ENCODE data around the gene DNASE1L1. TPM values are rescaled to one million over a fixed set of nuclear protein-coding genes. Genes with fewer than 3 reads are reported as not detected.
A peak's percentile ranks its signal among the peaks of the same experiment; 100 is the strongest.

The DNASE1L1 gene
- total RNA-seq, 2 experiments from 2014 or later = 20.5 to 26.2 TPM

DNA sequence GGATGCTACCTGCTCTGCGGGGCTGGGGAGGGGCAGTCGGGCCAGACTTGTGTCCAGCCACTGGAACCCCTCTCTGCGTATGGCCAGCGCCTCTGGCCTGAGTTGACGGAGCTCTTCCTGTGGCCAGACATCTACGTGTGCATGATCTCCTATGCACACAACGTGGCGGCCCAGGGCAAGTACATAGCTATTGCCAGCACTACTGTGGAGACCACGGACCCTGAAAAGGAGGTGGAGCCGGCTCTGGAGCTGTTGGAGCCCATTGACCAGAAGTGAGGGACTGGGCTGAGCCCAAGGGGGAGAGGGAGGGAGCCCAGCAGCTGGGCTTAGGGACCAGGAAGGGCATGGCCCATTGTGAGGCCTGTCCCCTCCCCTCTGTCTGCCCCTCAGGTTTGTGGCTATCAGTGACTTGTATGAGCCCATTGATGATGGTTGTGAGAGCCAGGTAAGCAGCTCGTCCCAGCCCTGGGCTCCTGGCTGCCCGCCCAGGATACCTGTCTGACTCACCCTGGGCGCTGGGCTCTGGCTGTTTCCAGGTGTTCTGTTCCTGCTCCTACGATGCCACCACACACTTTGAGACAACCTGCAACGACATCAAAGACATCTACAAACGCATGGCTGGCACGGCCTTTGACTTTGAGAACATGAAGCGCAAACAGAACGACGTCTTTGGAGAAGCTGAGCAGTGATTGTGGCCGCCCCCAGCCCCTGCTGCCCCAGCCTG, 33.1 kb upstream of the DNASE1L1 start:
- H3K4me1 Mint-ChIP-seq = peaks cover 7% of the 10 kb centered on the region
- H3K27ac Mint-ChIP-seq = no peak overlapping the region
- H3K36me3 Mint-ChIP-seq = peaks cover 2% of the 10 kb centered on the region
- POLR2A ChIA-PET = interaction anchor here (1.0 to 1.3 kb wide), 2 partner anchors 39 to 44 kb away, joined by 3 to 4 read pairs; partner anchors contain the start of gene RPL10
- no peaks in the 10 kb centered on the region for H3K27me3 Mint-ChIP-seq
- DNase-seq (no peak), ATAC-seq (ENCODE audit: low read depth) (no peak)
- no peaks in the 10 kb centered on the region for H3K9me3 Mint-ChIP-seq
- no peak overlapping the region for H3K4me3 Mint-ChIP-seq

- Mint-ChIP-seq H3K4me1 (peaks cover 7% of the 10 kb centered on the region), H3K9me3 (no peaks in the 10 kb centered on the region), H3K27ac (peak overlapping the region; percentile 38), H3K36me3 (peaks cover 2% of the 10 kb centered on the region), H3K27me3 (no peaks in the 10 kb centered on the region), H3K4me3 (peak overlapping the region; percentile 13)
- POLR2A ChIA-PET = interaction anchor here (1.0 to 1.3 kb wide), 2 partner anchors 38 to 44 kb away, joined by 3 to 4 read pairs; partner anchors contain the start of gene RPL10
- DNase-seq = no peak
- no peak for ATAC-seq (ENCODE audit: low read depth)
These were observed 32.5 kb upstream of the DNASE1L1 start for GRCh38 chrX:154441564-154441963.

- Mint-ChIP-seq H3K27ac (no peak overlapping the region), H3K9me3 (no peaks in the 10 kb centered on the region), H3K4me3 (no peak overlapping the region), H3K4me1 (peaks cover 11% of the 10 kb centered on the region), H3K36me3 (no peaks in the 10 kb centered on the region), H3K27me3 (no peaks in the 10 kb centered on the region)
- DNase-seq (no peak), ATAC-seq (ENCODE audit: low read depth) (no peak)
- POLR2A ChIA-PET = interaction anchor here (0.7 to 1.3 kb wide), 3 partner anchors 38 to 43 kb away, joined by 3 to 5 read pairs (median 4); partner anchors contain the start of gene RPL10
These were observed 31.7 kb upstream of the DNASE1L1 start for GRCh38 chrX:154440623-154441357.

DNA sequence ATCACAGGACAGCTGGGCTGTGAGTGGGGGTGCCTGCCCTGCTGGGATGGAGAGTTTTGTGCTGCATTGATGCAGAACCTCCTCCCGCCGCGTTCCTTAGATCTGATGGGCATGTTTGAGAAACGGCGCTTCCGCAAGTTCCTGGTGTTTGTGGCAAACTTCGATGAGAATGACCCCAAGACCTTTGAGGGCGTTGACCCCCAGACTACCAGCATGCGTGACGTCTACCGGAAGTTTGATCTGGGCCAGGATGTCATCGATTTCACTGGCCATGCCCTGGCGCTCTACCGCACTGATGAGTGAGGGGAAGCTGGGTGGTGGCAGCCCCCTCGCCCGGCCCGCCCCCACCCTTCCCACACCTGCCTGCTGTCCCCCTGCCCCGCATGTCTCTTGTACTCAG, 30.8 kb upstream of the DNASE1L1 start:
- H3K36me3 Mint-ChIP-seq = no peaks in the 10 kb centered on the region
- DNase-seq (no peak), ATAC-seq (ENCODE audit: low read depth) (no peak)
- no peak overlapping the region for H3K4me3 Mint-ChIP-seq
- no peaks in the 10 kb centered on the region for H3K27me3 Mint-ChIP-seq
- H3K4me1 Mint-ChIP-seq = peaks cover 11% of the 10 kb centered on the region
- POLR2A ChIA-PET = interaction anchor here (0.7 kb wide), 1 partner anchor 41 kb away, joined by 5 read pairs; the partner anchor contains the start of gene RPL10
- no peaks in the 10 kb centered on the region for H3K9me3 Mint-ChIP-seq
- peak overlapping the region; percentile 45 for H3K27ac Mint-ChIP-seq

DNA sequence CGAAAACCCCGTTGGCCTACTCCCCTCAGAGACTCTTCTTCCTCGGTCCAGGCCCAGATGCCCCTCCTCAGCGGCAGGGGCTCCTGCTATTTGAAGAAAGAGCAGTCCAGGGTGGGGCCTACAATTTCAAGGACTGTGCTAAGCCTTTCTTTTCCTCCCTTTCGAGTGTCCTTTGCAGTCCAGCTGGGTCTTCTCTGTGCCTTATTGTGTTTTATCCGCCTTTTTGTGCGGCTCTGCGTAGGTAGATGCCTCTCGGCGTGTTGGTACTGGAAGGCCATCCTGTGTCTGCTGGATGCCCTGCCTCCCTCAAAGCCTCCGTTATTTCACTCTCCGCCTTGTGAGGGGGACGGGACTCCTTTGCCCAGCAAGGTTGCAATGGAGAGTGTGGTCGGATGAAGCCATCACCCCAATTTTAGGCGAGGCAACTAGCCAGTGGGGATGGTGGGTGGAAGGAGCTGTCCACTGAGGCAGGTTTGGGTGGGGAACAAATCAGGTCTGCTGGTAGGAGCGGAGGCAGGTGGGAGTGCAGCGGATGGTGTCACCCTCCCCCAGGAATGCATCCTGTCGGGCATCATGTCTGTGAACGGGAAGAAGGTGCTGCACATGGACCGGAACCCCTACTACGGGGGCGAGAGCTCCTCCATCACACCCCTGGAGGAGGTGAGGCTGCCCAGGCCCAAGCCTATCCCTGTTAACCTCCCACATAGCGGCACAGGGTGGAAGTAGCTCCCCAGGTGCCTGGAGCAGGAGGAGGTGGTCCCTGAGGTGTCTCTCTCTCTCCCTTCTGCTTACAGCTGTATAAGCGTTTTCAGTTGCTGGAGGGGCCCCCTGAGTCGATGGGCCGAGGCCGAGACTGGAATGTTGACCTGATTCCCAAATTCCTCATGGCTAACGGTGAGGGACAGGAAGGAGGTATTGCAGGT, 29.2 kb upstream of the DNASE1L1 start:
- Mint-ChIP-seq H3K4me1 (peaks cover 12% of the 10 kb centered on the region), H3K4me3 (peak overlapping the region; percentile 89), H3K36me3 (no peaks in the 10 kb centered on the region), H3K27ac (peak overlapping the region; percentile 79), H3K27me3 (no peaks in the 10 kb centered on the region), H3K9me3 (no peaks in the 10 kb centered on the region)
- no peak for DNase-seq
- no peak for ATAC-seq (ENCODE audit: low read depth)
- POLR2A ChIA-PET = interaction anchor here (0.8 to 0.9 kb wide), 2 partner anchors 39 to 52 kb away, joined by 3 read pairs; partner anchors contain the start of gene SLC10A3

DNA sequence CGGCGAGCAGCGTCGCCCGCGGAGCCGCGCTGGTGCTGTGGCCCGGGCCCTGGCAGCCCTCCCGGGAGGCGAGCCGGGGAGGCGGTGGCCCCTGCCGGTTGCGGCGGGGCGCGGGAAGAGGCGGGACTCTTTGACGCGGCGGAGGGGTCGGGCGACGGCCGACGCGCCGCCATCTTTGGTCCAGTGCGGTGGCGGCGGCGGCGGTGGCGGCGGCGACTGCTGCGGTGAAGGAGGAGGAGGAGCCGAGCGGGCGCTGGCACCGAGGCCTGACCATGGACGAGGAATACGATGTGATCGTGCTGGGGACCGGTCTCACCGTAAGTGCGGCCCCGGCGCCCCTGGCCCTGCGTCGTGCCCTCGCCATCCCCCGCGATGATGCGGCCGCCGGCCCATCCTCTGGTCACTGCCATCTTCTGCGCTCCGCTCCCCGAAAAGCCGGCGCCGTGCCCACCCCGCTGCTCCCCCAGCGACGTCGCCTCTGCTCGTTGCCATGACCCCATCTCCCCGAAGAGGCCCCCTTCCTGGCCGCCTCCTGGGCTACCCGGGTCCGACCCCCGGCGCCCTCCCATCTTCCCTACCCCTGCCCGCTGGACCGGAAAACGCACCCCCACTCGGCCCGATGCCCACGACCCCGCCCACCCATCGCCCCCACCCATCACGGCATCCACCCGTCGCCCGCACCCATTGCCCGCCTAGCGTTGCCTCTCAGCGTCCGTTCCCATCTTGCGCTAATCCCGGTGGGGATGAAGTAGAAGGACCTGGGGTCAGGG, 28.1 kb upstream of the DNASE1L1 start, which contains the start of gene GDI1:
Gene GDI1, plus strand, starts transcription at position 172 of the 770 bp plus-strand sequence. Its CDS starts 101 bp downstream, at position 273.
- Mint-ChIP-seq H3K27ac (peak within 1 kb of the TSS; percentile 89), H3K36me3 (no peaks in the 10 kb centered on the region), H3K9me3 (no peaks in the 10 kb centered on the region), H3K4me1 (peaks cover 15% of the 10 kb centered on the region), H3K4me3 (peak within 1 kb of the TSS; percentile 89), H3K27me3 (no peaks in the 10 kb centered on the region)
- POLR2A ChIA-PET = no interaction called here
- peak; percentile 79 for DNase-seq
- ATAC-seq (ENCODE audit: low read depth) = peak; percentile 48

DNA sequence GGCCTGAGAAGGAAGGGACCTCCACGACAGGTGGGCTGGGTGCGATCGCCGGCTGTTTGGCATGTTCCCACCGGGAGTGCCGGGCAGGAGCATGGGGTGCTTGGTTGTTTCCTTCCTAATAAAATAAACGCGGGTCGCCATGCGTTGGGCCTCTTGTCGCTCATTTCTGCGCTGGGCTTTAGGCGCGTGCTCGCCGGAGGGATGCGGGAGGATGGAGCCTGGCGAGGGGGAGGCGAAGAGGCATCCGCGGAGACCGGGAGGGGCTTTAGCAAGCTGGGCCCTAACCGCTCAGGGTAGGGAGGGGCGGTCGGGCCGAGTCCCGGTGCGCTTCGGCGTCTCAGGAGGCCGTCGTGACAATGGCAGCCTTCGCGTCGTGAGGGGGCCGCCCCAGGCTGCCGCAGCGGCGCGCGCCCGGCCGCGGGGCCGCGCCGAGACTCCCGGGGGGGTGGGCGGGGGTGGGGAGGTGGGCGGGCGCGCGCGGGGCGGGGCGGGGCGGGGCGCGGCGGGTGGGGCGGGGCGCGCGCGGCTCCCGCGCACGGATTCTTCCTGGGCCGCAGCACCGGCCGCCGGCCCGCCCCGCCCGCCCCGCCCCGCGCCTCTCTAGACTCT, 27.4 kb upstream of the DNASE1L1 start:
- DNase-seq = peak; percentile 65
- Mint-ChIP-seq H3K4me3 (peak overlapping the region; percentile 77), H3K9me3 (no peaks in the 10 kb centered on the region), H3K36me3 (no peaks in the 10 kb centered on the region), H3K27me3 (no peaks in the 10 kb centered on the region), H3K4me1 (peaks cover 14% of the 10 kb centered on the region), H3K27ac (peak overlapping the region; percentile 89)
- POLR2A ChIA-PET = no interaction called here
- ATAC-seq (ENCODE audit: low read depth) = peak; percentile 70

- POLR2A ChIA-PET = interaction anchor here (1.7 kb wide), 1 partner anchor 14 kb away, joined by 3 read pairs; no protein-coding TSS in a partner anchor
- H3K4me3 Mint-ChIP-seq = no peak overlapping the region
These were observed 26.2 kb upstream of the DNASE1L1 start for GRCh38 chrX:154435171-154435733.

GRCh38 chrX:154434394-154435168, 25.5 kb upstream of the DNASE1L1 start:
- no peak overlapping the region for H3K27ac Mint-ChIP-seq
- peaks cover 23% of the 10 kb centered on the region for H3K4me1 Mint-ChIP-seq
- H3K4me3 Mint-ChIP-seq = no peak overlapping the region
- no peak for ATAC-seq (ENCODE audit: low read depth)
- no peaks in the 10 kb centered on the region for H3K27me3 Mint-ChIP-seq
- no peak for DNase-seq
- H3K9me3 Mint-ChIP-seq = no peaks in the 10 kb centered on the region
- POLR2A ChIA-PET = interaction anchor here (0.9 to 1.7 kb wide), 2 partner anchors 13 to 56 kb away, joined by 3 read pairs; partner anchors contain the start of gene SLC10A3
- H3K36me3 Mint-ChIP-seq = peaks cover 6% of the 10 kb centered on the region

More at GRCh38 chrX:154435171-154435733, 26.2 kb upstream of the DNASE1L1 start:
- Mint-ChIP-seq H3K27ac (no peak overlapping the region), H3K27me3 (no peaks in the 10 kb centered on the region), H3K36me3 (peaks cover 6% of the 10 kb centered on the region), H3K4me1 (peaks cover 21% of the 10 kb centered on the region), H3K9me3 (no peaks in the 10 kb centered on the region)
- DNase-seq (no peak), ATAC-seq (ENCODE audit: low read depth) (no peak)

DNA sequence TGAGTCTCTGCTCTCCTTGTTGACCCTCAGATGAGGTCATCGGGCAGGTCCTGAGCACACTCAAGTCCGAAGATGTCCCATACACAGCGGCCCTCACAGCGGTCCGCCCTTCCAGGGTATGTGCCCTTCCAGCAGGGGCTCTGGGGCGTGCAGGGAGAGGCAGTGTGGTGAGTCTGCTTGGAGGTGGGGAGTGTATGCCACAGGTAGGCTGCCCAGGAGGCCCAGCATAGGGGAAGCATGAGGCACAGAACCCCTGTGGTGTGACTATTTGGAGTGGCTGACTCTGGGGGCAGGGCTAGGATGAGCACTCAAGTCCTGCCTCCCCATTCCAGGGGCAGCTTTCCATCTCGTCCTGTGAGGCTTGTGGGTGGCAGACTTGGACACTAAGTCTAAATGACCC, 24.6 kb upstream of the DNASE1L1 start:
- no peaks in the 10 kb centered on the region for H3K9me3 Mint-ChIP-seq
- peaks cover 26% of the 10 kb centered on the region for H3K4me1 Mint-ChIP-seq
- H3K27ac Mint-ChIP-seq = no peak overlapping the region
- ATAC-seq (ENCODE audit: low read depth) = no peak
- POLR2A ChIA-PET = no interaction called here
- no peak for DNase-seq
- peaks cover 6% of the 10 kb centered on the region for H3K36me3 Mint-ChIP-seq
- no peaks in the 10 kb centered on the region for H3K27me3 Mint-ChIP-seq
- no peak overlapping the region for H3K4me3 Mint-ChIP-seq

GRCh38 chrX:154432210-154432609, 23.2 kb upstream of the DNASE1L1 start:
- Mint-ChIP-seq H3K4me3 (no peak overlapping the region), H3K9me3 (no peaks in the 10 kb centered on the region), H3K27ac (no peak overlapping the region), H3K4me1 (peaks cover 25% of the 10 kb centered on the region), H3K27me3 (no peaks in the 10 kb centered on the region), H3K36me3 (peaks cover 6% of the 10 kb centered on the region)
- ATAC-seq (ENCODE audit: low read depth) (no peak), DNase-seq (no peak)
- POLR2A ChIA-PET = interaction anchor here (1.0 kb wide), 1 partner anchor 11 kb away, joined by 3 read pairs; no protein-coding TSS in a partner anchor

All from activated naive CD8-positive, alpha-beta T cell treated with anti-CD3 and anti-CD28 coated beads, Interleukin-2, amount 10 ng/mL, durations not matched to agents 7 days and 5 days (primary cell).